Mesothelial cell of epicardium (in vitro differentiated cells): ENCODE measurements around the gene LDB2. TPM values are rescaled to one million over a fixed set of nuclear protein-coding genes. Genes with fewer than 3 reads are reported as not detected.

Experiments used
- DNase-seq, 2 experiments: peaks; one replicate each; pipeline ENCODE4 v3.0.0; 2021; ENCODE audit warnings: low spot score in 2 of 2; ENCODE audit not compliant: unreplicated experiment in 2 of 2
- H3K27ac Mint-ChIP-seq: 2 replicates; pipeline ENCODE4 v1.8.0; 2021; ENCODE audit warnings: mixed read lengths
- H3K27me3 Mint-ChIP-seq: 2 replicates; pipeline ENCODE4 v1.8.0; 2021; ENCODE audit warnings: low read depth, mixed read lengths
- H3K36me3 Mint-ChIP-seq: 2 replicates; pipeline ENCODE4 v1.8.0; 2021; ENCODE audit warnings: mixed read lengths
- H3K4me1 Mint-ChIP-seq: 2 replicates; pipeline ENCODE4 v1.8.0; 2021; ENCODE audit warnings: mixed read lengths
- H3K4me3 Mint-ChIP-seq: 2 replicates; pipeline ENCODE4 v1.8.0; 2021; ENCODE audit warnings: mild to moderate bottlenecking, moderate library complexity, mixed read lengths
- H3K9me3 Mint-ChIP-seq: 2 replicates; pipeline ENCODE4 v1.8.0; 2021; ENCODE audit warnings: mixed read lengths
- total RNA-seq: library from RNA; stranded (reverse); gene quantifications from 3 replicates; pipeline ENCODE4 v1.2.1, GENCODE V29; 2021
- TF ChIP-seq, protein P1 (sequence below): fragments of 200-600 bp; sonication (generic); IDR thresholded peaks from one replicate; pipeline ENCODE4 v1.5.0; 2021; ENCODE audit warnings: antibody characterized with exemption; ENCODE audit not compliant: unreplicated experiment

LDB2 gene
- total RNA-seq, 1 donor from 2014 or later, result 7.6 TPM

DNA sequence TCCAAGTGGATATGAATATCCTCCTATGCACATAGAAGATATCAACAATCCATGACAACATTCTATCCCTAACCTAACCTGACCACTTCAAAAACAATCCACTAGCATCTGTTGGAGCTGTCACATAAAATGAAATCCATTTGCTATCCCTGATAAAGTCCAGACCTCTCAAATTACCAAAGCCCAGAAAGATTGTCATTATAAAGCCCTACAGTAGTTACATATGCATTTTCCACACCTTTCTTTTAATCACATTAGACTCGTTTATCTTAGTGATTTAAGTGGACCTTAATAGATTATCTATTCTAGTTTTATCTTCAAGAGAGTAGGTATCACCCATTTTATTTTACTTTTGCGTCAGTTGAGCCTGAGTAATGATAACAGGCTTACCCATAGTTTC, 30.6 kb downstream of the LDB2 start:
- H3K27ac Mint-ChIP-seq, result no peak overlapping the region
- H3K4me3 Mint-ChIP-seq, result no peak overlapping the region
- TF ChIP-seq, protein P1, sequence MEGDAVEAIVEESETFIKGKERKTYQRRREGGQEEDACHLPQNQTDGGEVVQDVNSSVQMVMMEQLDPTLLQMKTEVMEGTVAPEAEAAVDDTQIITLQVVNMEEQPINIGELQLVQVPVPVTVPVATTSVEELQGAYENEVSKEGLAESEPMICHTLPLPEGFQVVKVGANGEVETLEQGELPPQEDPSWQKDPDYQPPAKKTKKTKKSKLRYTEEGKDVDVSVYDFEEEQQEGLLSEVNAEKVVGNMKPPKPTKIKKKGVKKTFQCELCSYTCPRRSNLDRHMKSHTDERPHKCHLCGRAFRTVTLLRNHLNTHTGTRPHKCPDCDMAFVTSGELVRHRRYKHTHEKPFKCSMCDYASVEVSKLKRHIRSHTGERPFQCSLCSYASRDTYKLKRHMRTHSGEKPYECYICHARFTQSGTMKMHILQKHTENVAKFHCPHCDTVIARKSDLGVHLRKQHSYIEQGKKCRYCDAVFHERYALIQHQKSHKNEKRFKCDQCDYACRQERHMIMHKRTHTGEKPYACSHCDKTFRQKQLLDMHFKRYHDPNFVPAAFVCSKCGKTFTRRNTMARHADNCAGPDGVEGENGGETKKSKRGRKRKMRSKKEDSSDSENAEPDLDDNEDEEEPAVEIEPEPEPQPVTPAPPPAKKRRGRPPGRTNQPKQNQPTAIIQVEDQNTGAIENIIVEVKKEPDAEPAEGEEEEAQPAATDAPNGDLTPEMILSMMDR, result no peak
- H3K36me3 Mint-ChIP-seq, result no peaks in the 10 kb centered on the region
- no peak for DNase-seq
- peaks cover 8% of the 10 kb centered on the region for H3K27me3 Mint-ChIP-seq
- no peaks in the 10 kb centered on the region for H3K9me3 Mint-ChIP-seq
- H3K4me1 Mint-ChIP-seq, result peaks cover 4% of the 10 kb centered on the region

DNA sequence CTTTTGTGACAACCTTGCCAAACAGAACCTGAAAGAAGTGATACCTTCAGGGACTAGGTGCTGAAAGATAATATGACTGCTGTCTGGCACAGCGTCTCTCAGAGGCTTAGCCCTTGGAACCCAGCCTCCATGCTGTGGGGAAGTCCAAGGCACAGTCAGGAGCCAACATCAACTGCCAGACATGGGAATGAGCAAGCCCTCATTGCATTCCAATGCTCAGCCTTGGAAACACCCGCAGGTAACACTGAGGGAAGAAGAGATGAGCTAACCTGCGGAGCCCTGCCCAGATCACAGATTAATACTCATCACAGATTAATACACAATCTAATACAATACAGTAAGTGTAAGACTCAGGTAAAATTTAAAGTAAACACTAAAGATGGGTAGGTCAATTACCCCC, 31.5 kb downstream of the LDB2 start:
- TF ChIP-seq, protein P1, result no peak
- Mint-ChIP-seq H3K9me3 (no peaks in the 10 kb centered on the region), H3K4me3 (no peak overlapping the region), H3K36me3 (no peaks in the 10 kb centered on the region), H3K27ac (no peak overlapping the region), H3K4me1 (peaks cover 4% of the 10 kb centered on the region), H3K27me3 (peaks cover 11% of the 10 kb centered on the region)
- DNase-seq, result no peak

DNA sequence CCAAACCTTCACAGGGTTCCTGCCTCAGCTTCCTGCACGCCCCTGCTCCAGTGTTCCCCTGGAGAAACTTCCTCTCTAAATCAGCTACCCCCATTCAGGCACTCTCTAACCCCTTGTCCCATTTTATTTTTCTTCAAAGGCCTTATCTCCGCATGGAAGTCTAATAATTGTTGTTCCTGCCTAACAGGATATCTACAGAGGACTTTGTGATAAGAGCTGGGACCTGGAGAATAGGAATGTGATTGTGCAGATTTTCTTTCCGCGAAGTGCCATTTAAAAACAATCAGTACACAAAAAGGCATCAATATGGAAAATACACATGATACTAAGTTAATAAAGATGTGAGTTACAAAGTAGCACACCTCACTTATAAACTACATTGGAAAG, 32.6 kb downstream of the LDB2 start:
- no peaks in the 10 kb centered on the region for H3K9me3 Mint-ChIP-seq
- no peak for DNase-seq
- H3K27ac Mint-ChIP-seq, result no peak overlapping the region
- no peak overlapping the region for H3K4me3 Mint-ChIP-seq
- peaks cover 14% of the 10 kb centered on the region for H3K27me3 Mint-ChIP-seq
- TF ChIP-seq, protein P1, result no peak
- H3K4me1 Mint-ChIP-seq, result peaks cover 4% of the 10 kb centered on the region
- H3K36me3 Mint-ChIP-seq, result no peaks in the 10 kb centered on the region

DNA sequence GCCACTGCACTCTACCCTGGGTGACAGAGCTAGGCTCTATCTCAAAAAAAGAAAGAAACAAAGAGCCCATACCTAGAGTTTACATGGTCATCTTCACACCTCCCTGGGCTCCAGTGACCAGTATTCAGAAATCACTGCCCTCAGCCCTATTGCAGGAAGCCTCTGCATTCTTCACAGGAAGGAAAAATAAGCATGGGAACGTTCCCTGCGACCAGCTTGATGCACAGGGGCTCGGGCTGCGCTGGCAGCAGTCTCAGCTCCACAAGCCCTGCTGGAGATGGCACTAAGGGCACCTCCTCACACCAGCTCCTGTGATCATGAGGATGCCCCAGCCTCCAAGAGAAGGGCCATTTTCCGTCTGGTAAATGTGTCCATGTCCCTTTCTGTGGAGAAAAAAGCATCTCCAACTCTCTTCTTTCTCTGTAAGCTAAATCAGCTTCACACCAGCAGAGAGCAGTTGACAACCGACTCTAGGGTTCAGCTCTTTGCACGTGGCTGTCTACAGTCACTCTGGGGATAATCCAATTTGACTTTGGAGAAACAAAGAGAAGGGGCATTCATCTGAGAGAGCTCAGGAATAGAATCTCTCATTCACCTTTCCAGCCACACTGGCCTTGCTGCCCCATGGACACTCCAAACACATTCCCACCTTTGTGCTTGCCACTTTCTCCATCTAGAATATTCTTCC, 33.1 kb downstream of the LDB2 start:
- no peaks in the 10 kb centered on the region for H3K9me3 Mint-ChIP-seq
- no peaks in the 10 kb centered on the region for H3K36me3 Mint-ChIP-seq
- TF ChIP-seq, protein P1, result no peak
- H3K27me3 Mint-ChIP-seq, result peaks cover 16% of the 10 kb centered on the region
- no peak overlapping the region for H3K27ac Mint-ChIP-seq
- DNase-seq, result no peak
- peaks cover 4% of the 10 kb centered on the region for H3K4me1 Mint-ChIP-seq
- H3K4me3 Mint-ChIP-seq, result no peak overlapping the region

DNA sequence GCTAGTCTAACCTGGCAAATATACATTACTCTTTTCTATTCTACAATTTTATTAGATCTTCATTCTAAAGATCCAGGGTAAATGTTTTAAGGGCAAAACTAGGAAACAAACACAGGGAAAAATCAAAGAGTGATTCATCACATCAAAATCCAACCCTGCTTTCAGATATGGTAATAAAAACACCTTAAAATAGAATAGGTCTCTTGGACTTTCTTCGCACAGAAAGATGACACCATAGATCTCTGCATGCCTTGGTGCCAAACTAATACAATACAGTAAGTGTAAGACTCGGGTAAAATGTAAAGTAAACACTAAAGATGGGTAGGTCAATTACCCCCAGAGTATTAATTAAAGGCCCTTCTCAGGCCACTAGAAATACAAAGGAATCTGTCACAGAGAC, 34.2 kb downstream of the LDB2 start:
- DNase-seq, result no peak
- H3K27ac Mint-ChIP-seq, result no peak overlapping the region
- H3K36me3 Mint-ChIP-seq, result no peaks in the 10 kb centered on the region
- H3K4me3 Mint-ChIP-seq, result no peak overlapping the region
- H3K9me3 Mint-ChIP-seq, result no peaks in the 10 kb centered on the region
- H3K27me3 Mint-ChIP-seq, result peaks cover 12% of the 10 kb centered on the region
- peaks cover 4% of the 10 kb centered on the region for H3K4me1 Mint-ChIP-seq
- TF ChIP-seq, protein P1, result no peak
